DND-41 (cell line): ENCODE data around the gene AEN.

ENCODE experiments used
- CTCF ChIP-seq: IDR thresholded peaks from 2 replicates; pipeline ENCODE4 v1.5.1; 2012; ENCODE audit warnings: borderline replicate concordance, low read length, moderate library complexity, mild to moderate bottlenecking; ENCODE audit not compliant: poor library complexity, severe bottlenecking; ENCODE audit errors: extremely low read depth
- EZH2 ChIP-seq: IDR thresholded peaks from 3 replicates; pipeline ENCODE4 v1.6.1; 2012; ENCODE audit warnings: borderline replicate concordance, low read depth, mild to moderate bottlenecking, moderate library complexity, low read length, inconsistent platforms; ENCODE audit not compliant: severe bottlenecking

- TF ChIP-seq CTCF (no peak), EZH2 (no peak)
These were observed 2.5 kb upstream of the AEN start for GRCh38 chr15:88618686-88619085.
